HEK293 (cell line): Measurements from ENCODE around the gene LILRA5.

ENCODE experiments used
- CTCF ChIA-PET: fragments of 350-600 bp; formaldehyde crosslinking; extraction: SDS; loops from one replicate; lab custom pipeline; 2021; ENCODE audit warnings: antibody characterized with exemption; lab: Yijun Ruan, JAX
- POLR2A ChIA-PET: fragments of 300-600 bp; formaldehyde crosslinking; extraction: SDS; loops from one replicate; lab custom pipeline; 2020; ENCODE audit warnings: antibody characterized with exemption, inconsistent platforms; lab: Yijun Ruan, JAX
- H3K27ac ChIP-seq: fragments of 200-500 bp; sonication (Bioruptor generic); 2 replicates; pipeline ENCODE4 v1.5.1; 2014; ENCODE audit warnings: low read depth, low read length, control low read depth, inconsistent platforms; ENCODE audit errors: extremely low read depth
- H3K36me3 ChIP-seq, 2 experiments: fragments of 200-500 bp in 1 of 2; sonication (Bioruptor generic) in 1 of 2; 1 replicate in 1 of 2; 2 replicates in 1 of 2; pipeline ENCODE4 v1.5.1; 2014 to 2017; ENCODE audit warnings: inconsistent platforms in 2 of 2, low read length in 2 of 2; ENCODE audit not compliant: control insufficient read depth in 2 of 2, insufficient read depth in 1 of 2
- H3K4me1 ChIP-seq: fragments of 200-500 bp; sonication (Bioruptor generic); 2 replicates; pipeline ENCODE4 v1.5.1; 2014; ENCODE audit warnings: mild to moderate bottlenecking, low read length, inconsistent platforms; ENCODE audit not compliant: control insufficient read depth, insufficient read depth
- H3K4me3 ChIP-seq: 2 replicates; pipeline ENCODE4 v1.5.1; 2011; ENCODE audit warnings: low read depth, mild to moderate bottlenecking, control low read depth, low read length, moderate library complexity
- H3K9me3 ChIP-seq: fragments of 200-500 bp; sonication (Bioruptor generic); 2 replicates; pipeline ENCODE4 v1.5.1; 2014; ENCODE audit warnings: low read depth, low read length, inconsistent platforms; ENCODE audit not compliant: control insufficient read depth, insufficient read depth
- CTCF ChIP-seq: fragments of 450-650 bp; formaldehyde crosslinking; IDR thresholded peaks from 2 replicates; pipeline ENCODE4 v1.5.1; 2016; ENCODE audit warnings: missing biosample characterization, missing genetic modification characterization
- GFI1B ChIP-seq: fragments of 450-650 bp; formaldehyde crosslinking; IDR thresholded peaks from 2 replicates; pipeline ENCODE4 v1.5.1; 2016; ENCODE audit warnings: missing biosample characterization, missing genetic modification characterization
- SETDB1 ChIP-seq: IDR thresholded peaks from one replicate; pipeline ENCODE4 v1.6.1; 2017; ENCODE audit warnings: mild to moderate bottlenecking, low read length, moderate library complexity, mixed read lengths; ENCODE audit not compliant: insufficient read length
- ZFP3 ChIP-seq: fragments of 450-650 bp; formaldehyde crosslinking; IDR thresholded peaks from 2 replicates; pipeline ENCODE4 v1.5.1; 2016; ENCODE audit warnings: low read depth, missing biosample characterization, missing genetic modification characterization
- ZFP37 ChIP-seq: fragments of 450-650 bp; formaldehyde crosslinking; IDR thresholded peaks from 2 replicates; pipeline ENCODE4 v1.5.1; 2016; ENCODE audit warnings: missing biosample characterization, missing genetic modification characterization
- ZNF114 ChIP-seq: fragments of 450-650 bp; formaldehyde crosslinking; IDR thresholded peaks from 2 replicates; pipeline ENCODE4 v1.5.0; 2017; ENCODE audit warnings: missing biosample characterization, missing genetic modification characterization
- ZNF214 ChIP-seq: fragments of 450-650 bp; formaldehyde crosslinking; IDR thresholded peaks from 2 replicates; pipeline ENCODE4 v1.5.1; 2017; ENCODE audit warnings: missing biosample characterization, mild to moderate bottlenecking, missing genetic modification characterization, borderline replicate concordance
- ZNF266 ChIP-seq: fragments of 450-650 bp; formaldehyde crosslinking; IDR thresholded peaks from 2 replicates; pipeline ENCODE4 v1.5.1; 2016; ENCODE audit warnings: missing biosample characterization, missing genetic modification characterization, low read depth
- ZNF274 ChIP-seq, 2 experiments: fragments of 200-500 bp in 1 of 2; fragments of 450-650 bp in 1 of 2; sonication (Bioruptor generic) in 1 of 2; formaldehyde crosslinking in 1 of 2; IDR thresholded peaks; 2 replicates each; pipeline versions ENCODE4 v1.5.1 to v1.6.1; 2014 to 2016; ENCODE audit warnings: borderline replicate concordance in 1 of 2, inconsistent platforms in 1 of 2, low read length in 1 of 2, missing biosample characterization in 1 of 2, missing genetic modification characterization in 1 of 2
- ZNF394 ChIP-seq: fragments of 450-650 bp; formaldehyde crosslinking; IDR thresholded peaks from 2 replicates; pipeline ENCODE4 v1.5.1; 2016; ENCODE audit warnings: missing biosample characterization, missing genetic modification characterization, mild to moderate bottlenecking, moderate library complexity, borderline replicate concordance
- ZNF501 ChIP-seq: fragments of 450-650 bp; formaldehyde crosslinking; IDR thresholded peaks from 2 replicates; pipeline ENCODE4 v1.5.1; 2016; ENCODE audit warnings: missing biosample characterization, missing genetic modification characterization
- ZNF600 ChIP-seq: fragments of 450-650 bp; formaldehyde crosslinking; IDR thresholded peaks from 2 replicates; pipeline ENCODE4 v1.5.1; 2016; ENCODE audit warnings: missing biosample characterization, missing genetic modification characterization
- ZNF629 ChIP-seq: fragments of 450-650 bp; formaldehyde crosslinking; IDR thresholded peaks from 2 replicates; pipeline ENCODE4 v1.5.1; 2017; ENCODE audit warnings: missing biosample characterization, missing genetic modification characterization
- ZNF654 ChIP-seq: fragments of 450-650 bp; formaldehyde crosslinking; IDR thresholded peaks from 2 replicates; pipeline ENCODE4 v1.5.1; 2016; ENCODE audit warnings: low read depth, missing biosample characterization, missing genetic modification characterization
- ZNF658 ChIP-seq: fragments of 450-650 bp; formaldehyde crosslinking; IDR thresholded peaks from 2 replicates; pipeline ENCODE4; 2016; ENCODE audit warnings: missing biosample characterization, missing genetic modification characterization
- ZNF76 ChIP-seq: fragments of 450-650 bp; formaldehyde crosslinking; IDR thresholded peaks from 2 replicates; pipeline ENCODE4; 2016; ENCODE audit warnings: low read depth, missing biosample characterization, missing genetic modification characterization, borderline replicate concordance
- ZNF791 ChIP-seq: fragments of 450-650 bp; formaldehyde crosslinking; IDR thresholded peaks from 2 replicates; pipeline ENCODE4 v1.5.1; 2016; ENCODE audit warnings: missing biosample characterization, missing genetic modification characterization
- TF ChIP-seq, protein P1 (sequence below): fragments of 450-650 bp; formaldehyde crosslinking; IDR thresholded peaks from 2 replicates; pipeline ENCODE4 v1.5.1; 2016; ENCODE audit warnings: missing biosample characterization, missing genetic modification characterization
- TF ChIP-seq, protein P2 (sequence below): fragments of 450-650 bp; IDR thresholded peaks from 2 replicates; pipeline ENCODE4 v1.5.1; 2018; ENCODE audit warnings: missing biosample characterization, mild to moderate bottlenecking, missing genetic modification characterization
- TF ChIP-seq, protein P3 (sequence below): fragments of 450-650 bp; formaldehyde crosslinking; IDR thresholded peaks from 2 replicates; pipeline ENCODE4; 2016; ENCODE audit warnings: missing biosample characterization, missing genetic modification characterization
- TF ChIP-seq, protein P4 (sequence below): fragments of 450-650 bp; formaldehyde crosslinking; optimal IDR thresholded peaks from 2 replicates; pipeline ENCODE3; 2016; ENCODE audit warnings: missing biosample characterization, mild to moderate bottlenecking, missing genetic modification characterization

Gene LILRA5

DNA sequence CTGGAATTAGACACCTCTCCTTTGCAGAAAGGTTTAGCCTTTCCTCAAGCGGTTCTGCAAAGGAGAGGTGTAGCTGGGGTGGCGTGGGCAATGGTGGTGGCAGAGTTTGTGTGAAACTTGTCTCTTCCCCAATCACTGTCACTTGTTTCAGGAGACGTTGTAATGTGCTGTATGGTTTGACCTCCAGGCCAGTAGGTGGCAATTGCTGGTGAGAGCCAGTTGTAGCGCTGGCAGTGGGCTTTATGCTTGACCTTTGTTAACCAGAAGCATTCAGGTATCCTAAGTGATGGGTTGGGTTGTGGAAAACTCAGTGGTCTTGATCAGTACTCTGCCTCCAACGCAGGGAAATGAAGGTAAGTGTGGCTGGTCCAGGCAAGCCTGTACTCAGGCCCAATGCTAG is 12.7 kb upstream of the LILRA5 start:
- no peaks in the 10 kb centered on the region for H3K36me3 ChIP-seq
- no peaks in the 10 kb centered on the region for H3K4me1 ChIP-seq
- TF ChIP-seq, protein P1, sequence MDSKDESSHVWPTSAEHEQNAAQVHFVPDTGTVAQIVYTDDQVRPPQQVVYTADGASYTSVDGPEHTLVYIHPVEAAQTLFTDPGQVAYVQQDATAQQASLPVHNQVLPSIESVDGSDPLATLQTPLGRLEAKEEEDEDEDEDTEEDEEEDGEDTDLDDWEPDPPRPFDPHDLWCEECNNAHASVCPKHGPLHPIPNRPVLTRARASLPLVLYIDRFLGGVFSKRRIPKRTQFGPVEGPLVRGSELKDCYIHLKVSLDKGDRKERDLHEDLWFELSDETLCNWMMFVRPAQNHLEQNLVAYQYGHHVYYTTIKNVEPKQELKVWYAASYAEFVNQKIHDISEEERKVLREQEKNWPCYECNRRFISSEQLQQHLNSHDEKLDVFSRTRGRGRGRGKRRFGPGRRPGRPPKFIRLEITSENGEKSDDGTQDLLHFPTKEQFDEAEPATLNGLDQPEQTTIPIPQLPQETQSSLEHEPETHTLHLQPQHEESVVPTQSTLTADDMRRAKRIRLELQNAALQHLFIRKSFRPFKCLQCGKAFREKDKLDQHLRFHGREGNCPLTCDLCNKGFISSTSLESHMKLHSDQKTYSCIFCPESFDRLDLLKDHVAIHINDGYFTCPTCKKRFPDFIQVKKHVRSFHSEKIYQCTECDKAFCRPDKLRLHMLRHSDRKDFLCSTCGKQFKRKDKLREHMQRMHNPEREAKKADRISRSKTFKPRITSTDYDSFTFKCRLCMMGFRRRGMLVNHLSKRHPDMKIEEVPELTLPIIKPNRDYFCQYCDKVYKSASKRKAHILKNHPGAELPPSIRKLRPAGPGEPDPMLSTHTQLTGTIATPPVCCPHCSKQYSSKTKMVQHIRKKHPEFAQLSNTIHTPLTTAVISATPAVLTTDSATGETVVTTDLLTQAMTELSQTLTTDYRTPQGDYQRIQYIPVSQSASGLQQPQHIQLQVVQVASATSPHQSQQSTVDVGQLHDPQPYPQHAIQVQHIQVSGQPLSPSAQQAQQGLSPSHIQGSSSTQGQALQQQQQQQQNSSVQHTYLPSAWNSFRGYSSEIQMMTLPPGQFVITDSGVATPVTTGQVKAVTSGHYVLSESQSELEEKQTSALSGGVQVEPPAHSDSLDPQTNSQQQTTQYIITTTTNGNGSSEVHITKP (tag by site-specific recombination): no peak
- TF ChIP-seq, protein P2, sequence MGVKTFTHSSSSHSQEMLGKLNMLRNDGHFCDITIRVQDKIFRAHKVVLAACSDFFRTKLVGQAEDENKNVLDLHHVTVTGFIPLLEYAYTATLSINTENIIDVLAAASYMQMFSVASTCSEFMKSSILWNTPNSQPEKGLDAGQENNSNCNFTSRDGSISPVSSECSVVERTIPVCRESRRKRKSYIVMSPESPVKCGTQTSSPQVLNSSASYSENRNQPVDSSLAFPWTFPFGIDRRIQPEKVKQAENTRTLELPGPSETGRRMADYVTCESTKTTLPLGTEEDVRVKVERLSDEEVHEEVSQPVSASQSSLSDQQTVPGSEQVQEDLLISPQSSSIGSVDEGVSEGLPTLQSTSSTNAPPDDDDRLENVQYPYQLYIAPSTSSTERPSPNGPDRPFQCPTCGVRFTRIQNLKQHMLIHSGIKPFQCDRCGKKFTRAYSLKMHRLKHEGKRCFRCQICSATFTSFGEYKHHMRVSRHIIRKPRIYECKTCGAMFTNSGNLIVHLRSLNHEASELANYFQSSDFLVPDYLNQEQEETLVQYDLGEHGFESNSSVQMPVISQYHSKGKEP (tag by site-specific recombination): no peak
- POLR2A ChIA-PET: no interaction called here
- CTCF ChIA-PET: interaction anchor here (0.6 to 2.8 kb wide), 7 partner anchors 8 to 65 kb away, joined by 3 to 31 read pairs (median 4); no protein-coding TSS in a partner anchor
- no peaks in the 10 kb centered on the region; the same call in 1 of the 2 replicates for H3K9me3 ChIP-seq
- no peak overlapping the region for H3K4me3 ChIP-seq
- no peak overlapping the region for H3K27ac ChIP-seq

DNA sequence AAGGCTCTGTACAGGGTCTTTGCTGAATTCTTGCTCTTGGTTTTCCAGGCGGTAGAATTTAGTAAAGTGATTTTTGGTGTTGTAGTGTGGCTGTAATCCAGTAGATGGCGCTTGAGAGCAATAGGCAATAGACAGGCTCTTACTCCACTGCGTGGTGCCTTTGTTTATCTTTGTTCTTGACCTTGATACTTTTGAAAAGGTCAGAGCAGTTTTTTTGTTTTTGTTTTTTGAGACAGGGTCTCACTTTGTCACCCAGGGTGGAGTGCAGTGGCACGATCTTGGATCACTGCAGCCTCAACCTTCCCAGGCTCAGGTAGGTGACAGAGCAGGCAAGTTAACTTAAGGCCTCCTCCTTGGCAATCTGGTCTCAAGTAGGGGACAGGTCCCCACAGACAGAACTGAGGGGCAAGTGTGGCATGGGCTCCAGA is 12.2 kb upstream of the LILRA5 start:
- ChIA-PET POLR2A (no interaction called here), CTCF (interaction anchor here (0.6 to 5.5 kb wide), 21 partner anchors 8 to 553 kb away, joined by 3 to 62 read pairs (median 4); no protein-coding TSS in a partner anchor)
- no peaks in the 10 kb centered on the region; the same call in 1 of the 2 replicates for H3K9me3 ChIP-seq
- H3K36me3 ChIP-seq: no peaks in the 10 kb centered on the region
- TF ChIP-seq SETDB1: no peak
- TF ChIP-seq ZFP3: 0 out of 2 replicates have a peak, but pooled peaks have one; percentile 21
- peak; percentile 35 for TF ChIP-seq ZNF654 (tag by site-specific recombination)
- TF ChIP-seq CTCF: peak; percentile 68
- TF ChIP-seq ZNF266 (tag by site-specific recombination): no peak
- H3K4me1 ChIP-seq: no peaks in the 10 kb centered on the region
- H3K4me3 ChIP-seq: no peak overlapping the region
- no peak overlapping the region for H3K27ac ChIP-seq

- ChIA-PET POLR2A (no interaction called here), CTCF (interaction anchor here (0.8 to 5.5 kb wide), 19 partner anchors 8 to 298 kb away, joined by 3 to 62 read pairs (median 4); no protein-coding TSS in a partner anchor)
- H3K27ac ChIP-seq: no peak overlapping the region
- H3K9me3 ChIP-seq: no peaks in the 10 kb centered on the region; the same call in 1 of the 2 replicates
- TF ChIP-seq ZNF214 (tag by site-specific recombination) (no peak), ZNF274 (IDR thresholded peaks at IDR 0.05; ENCODE audit: low read length) (no peak), ZNF274 (tag by site-specific recombination; IDR thresholded peaks at IDR 0.05; ENCODE audit: borderline replicate concordance) (no peak), ZNF658 (no peak), ZNF629 (no peak), ZNF76 (no peak), GFI1B (tag by site-specific recombination) (no peak), ZFP37 (tag by site-specific recombination) (no peak), ZNF114 (tag by site-specific recombination) (no peak), ZNF394 (tag by site-specific recombination) (no peak), ZNF600 (tag by site-specific recombination) (no peak), ZNF501 (tag by site-specific recombination) (no peak), ZNF791 (tag by site-specific recombination) (no peak)
- TF ChIP-seq, protein P3, sequence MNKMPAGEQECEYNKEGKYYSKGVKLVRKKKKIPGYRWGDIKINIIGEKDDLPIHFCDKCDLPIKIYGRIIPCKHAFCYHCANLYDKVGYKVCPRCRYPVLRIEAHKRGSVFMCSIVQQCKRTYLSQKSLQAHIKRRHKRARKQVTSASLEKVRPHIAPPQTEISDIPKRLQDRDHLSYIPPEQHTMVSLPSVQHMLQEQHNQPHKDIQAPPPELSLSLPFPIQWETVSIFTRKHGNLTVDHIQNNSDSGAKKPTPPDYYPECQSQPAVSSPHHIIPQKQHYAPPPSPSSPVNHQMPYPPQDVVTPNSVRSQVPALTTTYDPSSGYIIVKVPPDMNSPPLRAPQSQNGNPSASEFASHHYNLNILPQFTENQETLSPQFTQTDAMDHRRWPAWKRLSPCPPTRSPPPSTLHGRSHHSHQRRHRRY (tag by site-specific recombination): no peak
- TF ChIP-seq, protein P4, sequence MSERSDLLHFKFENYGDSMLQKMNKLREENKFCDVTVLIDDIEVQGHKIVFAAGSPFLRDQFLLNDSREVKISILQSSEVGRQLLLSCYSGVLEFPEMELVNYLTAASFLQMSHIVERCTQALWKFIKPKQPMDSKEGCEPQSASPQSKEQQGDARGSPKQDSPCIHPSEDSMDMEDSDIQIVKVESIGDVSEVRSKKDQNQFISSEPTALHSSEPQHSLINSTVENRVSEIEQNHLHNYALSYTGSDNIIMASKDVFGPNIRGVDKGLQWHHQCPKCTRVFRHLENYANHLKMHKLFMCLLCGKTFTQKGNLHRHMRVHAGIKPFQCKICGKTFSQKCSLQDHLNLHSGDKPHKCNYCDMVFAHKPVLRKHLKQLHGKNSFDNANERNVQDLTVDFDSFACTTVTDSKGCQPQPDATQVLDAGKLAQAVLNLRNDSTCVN (tag by site-specific recombination): no peak
- H3K4me1 ChIP-seq: no peaks in the 10 kb centered on the region
- H3K36me3 ChIP-seq: no peaks in the 10 kb centered on the region
- H3K4me3 ChIP-seq: no peak overlapping the region
These were observed 11.1 kb upstream of the LILRA5 start for GRCh38 chr19:54324071-54324470.
